Bronchial epithelial cell (primary cell): ENCODE measurements around the gene HOXC10. TPM values are rescaled to one million over a fixed set of nuclear protein-coding genes. Genes with fewer than 3 reads are reported as not detected.
A peak's percentile ranks its signal among the peaks of the same experiment; 100 is the strongest.

Source experiments
- DNase-seq: peaks from one replicate; pipeline ENCODE4 v3.0.0-alpha.2; 2010; ENCODE audit warnings: low read depth
- FAIRE-seq: peaks from 2 replicates; lab custom pipeline; 2011; peaks lifted over from hg19 to GRCh38; lab: Jason Lieb, UNC
- H3K27me3 ChIP-seq: 2 replicates; pipeline ENCODE4 v1.5.1; 2011; ENCODE audit warnings: low read length; ENCODE audit not compliant: control insufficient read depth, insufficient read depth
- H3K36me3 ChIP-seq: 2 replicates; pipeline ENCODE4 v1.5.1; 2011; ENCODE audit warnings: low read length; ENCODE audit not compliant: control insufficient read depth, insufficient read depth
- H3K4me3 ChIP-seq: 2 replicates; pipeline ENCODE4 v1.5.1; 2011; ENCODE audit warnings: mild to moderate bottlenecking, low read depth, low read length, control low read depth
- CTCF ChIP-seq: IDR thresholded peaks from 2 replicates; pipeline ENCODE4 v1.5.1; 2011; ENCODE audit warnings: mild to moderate bottlenecking, moderate library complexity, low read length, control low read depth, inconsistent platforms; ENCODE audit not compliant: insufficient read depth, severe bottlenecking
- total RNA-seq: library from RNA; depleted of rRNA; stranded (reverse); fragments of >200 nt; gene quantifications from 2 replicates; pipeline ENCODE4 v1.2.1, GENCODE V29; 2014

The HOXC10 gene
- total RNA-seq, 1 donor from 2014 or later: not detected

GRCh38 chr12:53939141-53940108 lies 45.5 kb upstream of the HOXC10 start:
- Histone ChIP-seq H3K27me3 (peaks cover 69% of the 10 kb centered on the region), H3K36me3 (no peaks in the 10 kb centered on the region), H3K4me3 (no peak overlapping the region)
- FAIRE-seq (no peak), DNase-seq (peak; percentile 56)
- no peak for TF ChIP-seq CTCF

GRCh38 chr12:53940443-53941014 lies 44.4 kb upstream of the HOXC10 start:
- FAIRE-seq (no peak), DNase-seq (no peak)
- no peak for TF ChIP-seq CTCF
- H3K4me3 ChIP-seq: no peak overlapping the region
- H3K27me3 ChIP-seq: peaks cover 70% of the 10 kb centered on the region
- H3K36me3 ChIP-seq: no peaks in the 10 kb centered on the region

GRCh38 chr12:53941187-53941586 lies 43.8 kb upstream of the HOXC10 start:
- Histone ChIP-seq H3K4me3 (no peak overlapping the region), H3K36me3 (no peaks in the 10 kb centered on the region), H3K27me3 (peaks cover 70% of the 10 kb centered on the region)
- no peak for TF ChIP-seq CTCF
- no peak for DNase-seq
- no peak for FAIRE-seq

GRCh38 chr12:53941750-53942149 lies 43.2 kb upstream of the HOXC10 start:
- DNase-seq (no peak), FAIRE-seq (no peak)
- no peaks in the 10 kb centered on the region for H3K36me3 ChIP-seq
- no peak overlapping the region for H3K4me3 ChIP-seq
- TF ChIP-seq CTCF: no peak
- H3K27me3 ChIP-seq: peaks cover 70% of the 10 kb centered on the region

- DNase-seq: no peak
- TF ChIP-seq CTCF: no peak
- Histone ChIP-seq H3K4me3 (no peak overlapping the region), H3K36me3 (no peaks in the 10 kb centered on the region), H3K27me3 (peaks cover 65% of the 10 kb centered on the region)
- FAIRE-seq: no peak
Observed at GRCh38 chr12:53942467-53942997, 42.4 kb upstream of the HOXC10 start.
